H54 (cell line): Measurements from ENCODE around the gene DSP.

ENCODE experiments used
- DNase-seq: peaks from one replicate; pipeline ENCODE4 v3.0.0; 2011; ENCODE audit warnings: low spot score, mixed read lengths; ENCODE audit not compliant: insufficient read length
- FAIRE-seq: peaks from 3 replicates; lab custom pipeline; 2011; peaks lifted over from hg19 to GRCh38; lab: Jason Lieb, UNC
- POLR2A ChIP-seq: IDR thresholded peaks from 2 replicates; pipeline ENCODE4 v1.6.1; 2011; ENCODE audit warnings: low read depth, mild to moderate bottlenecking, low read length

The DSP gene

GRCh38 chr6:7585287-7585930 is 43.9 kb downstream of the DSP start:
- no peak for FAIRE-seq
- no peak for DNase-seq
- TF ChIP-seq POLR2A = no peak

- DNase-seq (no peak), FAIRE-seq (no peak)
Observed at GRCh38 chr6:7587631-7588100, 46.2 kb downstream of the DSP start.

GRCh38 chr6:7588506-7588905 is 47.0 kb downstream of the DSP start:
- no peak for FAIRE-seq
- TF ChIP-seq POLR2A = no peak
- no peak for DNase-seq

More at GRCh38 chr6:7587631-7588100, 46.2 kb downstream of the DSP start:
- no peak for TF ChIP-seq POLR2A

GRCh38 chr6:7589221-7589620 is 47.8 kb downstream of the DSP start:
- FAIRE-seq = no peak
- no peak for TF ChIP-seq POLR2A
- no peak for DNase-seq

- peak; percentile 94 for TF ChIP-seq POLR2A
- DNase-seq (peak; percentile 70), FAIRE-seq (peak; percentile 95)
Observed at GRCh38 chr6:7589949-7590917, 48.8 kb downstream of the DSP start, which contains the start of gene SNRNP48. Gene SNRNP48, plus strand, starts transcription at chr6:7590198. Its CDS starts 60 bp downstream, at chr6:7590258.

GRCh38 chr6:7590918-7591302 is 49.4 kb downstream of the DSP start:
- TF ChIP-seq POLR2A = no peak
- DNase-seq (no peak), FAIRE-seq (no peak)

- no peak for DNase-seq
- no peak for FAIRE-seq
- TF ChIP-seq POLR2A = no peak
Observed at GRCh38 chr6:7591770-7592169, 50.3 kb downstream of the DSP start.

GRCh38 chr6:7593229-7593628 is 51.8 kb downstream of the DSP start:
- FAIRE-seq (no peak), DNase-seq (no peak)
- TF ChIP-seq POLR2A = no peak

GRCh38 chr6:7594579-7595125 is 53.2 kb downstream of the DSP start:
- no peak for FAIRE-seq
- no peak for TF ChIP-seq POLR2A
- DNase-seq = no peak

- FAIRE-seq = no peak
Observed at GRCh38 chr6:7604003-7604402, 62.5 kb downstream of the DSP start.

GRCh38 chr6:7604506-7604905 is 63.0 kb downstream of the DSP start:
- DNase-seq = no peak
- no peak for TF ChIP-seq POLR2A
- FAIRE-seq = no peak

More at GRCh38 chr6:7604003-7604402, 62.5 kb downstream of the DSP start:
- DNase-seq = no peak
- TF ChIP-seq POLR2A = no peak

GRCh38 chr6:7615611-7616383 is 74.3 kb downstream of the DSP start:
- TF ChIP-seq POLR2A = no peak
- peak; percentile 45 for FAIRE-seq
- DNase-seq = no peak

- DNase-seq (peak; percentile 43), FAIRE-seq (peak; percentile 6)
- TF ChIP-seq POLR2A = no peak
Observed at GRCh38 chr6:7617801-7618764, 76.6 kb downstream of the DSP start.
